K562 (cell line): ENCODE data around the gene BCL7B. TPM values are rescaled to one million over a fixed set of nuclear protein-coding genes. Genes with fewer than 3 reads are reported as not detected.

Experiments
- CEBPG ChIP-seq, 3 experiments: fragments of 200-800 bp in 1 of 3; sonication (Bioruptor generic) in 1 of 3; sonication (generic) in 1 of 3; formaldehyde crosslinking in 1 of 3; IDR thresholded peaks in 2 of 3; conservative IDR thresholded peaks in 1 of 3; 2 replicates each; pipeline versions ENCODE4 v1.6.1 to v1.8.0; 2016 to 2022; ENCODE audit warnings: missing compliant biosample characterization in 2 of 3, missing genetic modification characterization in 2 of 3, mild to moderate bottlenecking in 1 of 3, missing genetic modification reagents in 1 of 3
- ERF ChIP-seq: fragments of 450-650 bp; formaldehyde crosslinking; IDR thresholded peaks from 2 replicates; pipeline ENCODE4 v1.4.0; 2020; ENCODE audit warnings: mild to moderate bottlenecking, mixed read lengths
- FOXK2 ChIP-seq, 2 experiments: fragments of 450-650 bp; IDR thresholded peaks in 1 of 2; conservative IDR thresholded peaks in 1 of 2; 2 replicates each; pipeline ENCODE4 v1.6.1; 2016; ENCODE audit warnings: low read depth in 2 of 2, mild to moderate bottlenecking in 1 of 2
- GABPB1 ChIP-seq: sonication (generic); formaldehyde crosslinking; IDR thresholded peaks from 2 replicates; pipeline ENCODE4 v1.8.0; 2022; ENCODE audit warnings: mild to moderate bottlenecking, missing genetic modification reagents
- ZNF124 ChIP-seq: sonication (generic); formaldehyde crosslinking; IDR thresholded peaks from 2 replicates; pipeline ENCODE4 v1.8.1; 2022; ENCODE audit warnings: missing genetic modification reagents
- polyA plus RNA-seq, 8 experiments: library from polyadenylated mRNA; depleted of rRNA in 4 of 8; stranded (reverse) in 5 of 8; unstranded in 3 of 8; fragments of >200 nt; fragmentation: Nextera tagmentation in 2 of 8; fragmentation: Illumina TruSeq in 1 of 8; extraction: Ambion mirVana in 2 of 8; extraction: Trizol in 1 of 8; gene quantifications; 2 replicates each; pipeline versions ENCODE4 v1.2.1 to v1.2.3, GENCODE V29; 2011 to 2014; ENCODE audit warnings: inconsistent platforms in 1 of 8, missing spikeins in 1 of 8
- total RNA-seq, 7 experiments: library from RNA; depleted of rRNA in 6 of 7; stranded (reverse); fragments of >200 nt in 6 of 7; fragmentation: Illumina TruSeq in 2 of 7; extraction: Trizol in 2 of 7; gene quantifications; 2 replicates each; pipeline versions ENCODE4 v1.2.1 to v1.2.3, GENCODE V29; 2011 to 2021; ENCODE audit warnings: low replicate concordance in 1 of 7
- TF ChIP-seq, protein P1 (sequence below): sonication (generic); formaldehyde crosslinking; IDR thresholded peaks from 2 replicates; pipeline ENCODE4 v1.8.0; 2023; ENCODE audit warnings: missing genetic modification reagents, mild to moderate bottlenecking, borderline replicate concordance
- TF ChIP-seq, protein P2 (sequence below): sonication (generic); formaldehyde crosslinking; IDR thresholded peaks from 2 replicates; pipeline ENCODE4 v1.9.0; 2022; ENCODE audit warnings: mild to moderate bottlenecking, missing genetic modification reagents
- TF ChIP-seq, protein P3 (sequence below): fragments of 250-450 bp; sonication (Bioruptor Pico); IDR thresholded peaks from 2 replicates; pipeline ENCODE4 v1.8.0; 2021; ENCODE audit warnings: mild to moderate bottlenecking, moderate library complexity
- TF ChIP-seq, protein P4 (sequence below): fragments of 450-650 bp; IDR thresholded peaks from 2 replicates; pipeline ENCODE4 v1.6.1; 2016; ENCODE audit warnings: low read depth, mild to moderate bottlenecking, moderate library complexity

BCL7B gene
- total and polyA plus RNA-seq, 9 of the 15 experiments (the other 6 are each of a cell fraction or from before 2014, with no cell fraction given) = 10.0 to 73.2 (median 32.9) TPM

DNA sequence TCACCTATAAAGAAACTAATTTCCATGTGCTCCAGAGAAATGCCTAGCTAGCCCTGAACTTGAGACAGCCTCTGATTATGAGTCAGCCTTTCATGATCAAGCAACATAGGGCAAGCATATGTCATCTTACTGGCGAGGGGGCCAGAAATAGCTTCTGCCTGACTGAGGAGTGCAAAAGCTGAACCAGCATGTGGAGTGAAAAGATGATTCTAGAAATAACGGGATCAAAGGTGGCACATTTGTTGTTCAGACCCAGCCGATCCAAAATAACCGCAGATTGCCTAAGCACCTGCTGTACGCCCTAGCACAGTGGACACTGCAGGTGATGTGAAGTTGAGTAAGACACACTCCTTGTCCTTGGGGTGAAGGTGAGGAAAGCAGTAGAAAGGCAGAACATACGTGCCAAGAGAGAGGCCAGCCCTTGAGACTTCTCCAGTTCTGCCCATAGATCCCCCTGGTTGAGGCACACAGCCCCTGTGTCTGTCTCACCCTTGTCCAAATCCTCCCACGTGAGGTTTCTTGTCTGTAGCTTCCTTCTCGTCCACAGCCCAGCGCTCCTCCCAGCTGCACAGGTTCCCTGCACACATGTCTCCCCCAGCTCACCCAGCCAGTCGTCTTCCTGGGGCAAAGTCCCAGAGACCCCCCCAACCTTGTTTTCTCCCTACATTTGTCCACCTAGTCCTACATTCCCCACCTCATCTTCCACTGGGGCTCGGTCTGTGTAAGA, 2.8 kb upstream of the BCL7B start (continued):
- TF ChIP-seq, protein P1, sequence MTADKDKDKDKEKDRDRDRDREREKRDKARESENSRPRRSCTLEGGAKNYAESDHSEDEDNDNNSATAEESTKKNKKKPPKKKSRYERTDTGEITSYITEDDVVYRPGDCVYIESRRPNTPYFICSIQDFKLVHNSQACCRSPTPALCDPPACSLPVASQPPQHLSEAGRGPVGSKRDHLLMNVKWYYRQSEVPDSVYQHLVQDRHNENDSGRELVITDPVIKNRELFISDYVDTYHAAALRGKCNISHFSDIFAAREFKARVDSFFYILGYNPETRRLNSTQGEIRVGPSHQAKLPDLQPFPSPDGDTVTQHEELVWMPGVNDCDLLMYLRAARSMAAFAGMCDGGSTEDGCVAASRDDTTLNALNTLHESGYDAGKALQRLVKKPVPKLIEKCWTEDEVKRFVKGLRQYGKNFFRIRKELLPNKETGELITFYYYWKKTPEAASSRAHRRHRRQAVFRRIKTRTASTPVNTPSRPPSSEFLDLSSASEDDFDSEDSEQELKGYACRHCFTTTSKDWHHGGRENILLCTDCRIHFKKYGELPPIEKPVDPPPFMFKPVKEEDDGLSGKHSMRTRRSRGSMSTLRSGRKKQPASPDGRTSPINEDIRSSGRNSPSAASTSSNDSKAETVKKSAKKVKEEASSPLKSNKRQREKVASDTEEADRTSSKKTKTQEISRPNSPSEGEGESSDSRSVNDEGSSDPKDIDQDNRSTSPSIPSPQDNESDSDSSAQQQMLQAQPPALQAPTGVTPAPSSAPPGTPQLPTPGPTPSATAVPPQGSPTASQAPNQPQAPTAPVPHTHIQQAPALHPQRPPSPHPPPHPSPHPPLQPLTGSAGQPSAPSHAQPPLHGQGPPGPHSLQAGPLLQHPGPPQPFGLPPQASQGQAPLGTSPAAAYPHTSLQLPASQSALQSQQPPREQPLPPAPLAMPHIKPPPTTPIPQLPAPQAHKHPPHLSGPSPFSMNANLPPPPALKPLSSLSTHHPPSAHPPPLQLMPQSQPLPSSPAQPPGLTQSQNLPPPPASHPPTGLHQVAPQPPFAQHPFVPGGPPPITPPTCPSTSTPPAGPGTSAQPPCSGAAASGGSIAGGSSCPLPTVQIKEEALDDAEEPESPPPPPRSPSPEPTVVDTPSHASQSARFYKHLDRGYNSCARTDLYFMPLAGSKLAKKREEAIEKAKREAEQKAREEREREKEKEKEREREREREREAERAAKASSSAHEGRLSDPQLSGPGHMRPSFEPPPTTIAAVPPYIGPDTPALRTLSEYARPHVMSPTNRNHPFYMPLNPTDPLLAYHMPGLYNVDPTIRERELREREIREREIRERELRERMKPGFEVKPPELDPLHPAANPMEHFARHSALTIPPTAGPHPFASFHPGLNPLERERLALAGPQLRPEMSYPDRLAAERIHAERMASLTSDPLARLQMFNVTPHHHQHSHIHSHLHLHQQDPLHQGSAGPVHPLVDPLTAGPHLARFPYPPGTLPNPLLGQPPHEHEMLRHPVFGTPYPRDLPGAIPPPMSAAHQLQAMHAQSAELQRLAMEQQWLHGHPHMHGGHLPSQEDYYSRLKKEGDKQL = no peak
- TF ChIP-seq ZNF124 (no peak), CEBPG (CRISPR knock-in tag; IDR thresholded peaks at IDR 0.05) (peak; percentile 52; the same call in 1 of the 2 replicates), CEBPG (tag; conservative IDR thresholded peaks at IDR 0.05 in 1 of 2, IDR thresholded peaks at IDR 0.05 in 1 of 2) (no peak), GABPB1 (CRISPR knock-in tag) (no peak), ERF (CRISPR knock-in tag) (no peak), FOXK2 (conservative IDR thresholded peaks at IDR 0.05 in 1 of 2, IDR thresholded peaks at IDR 0.05 in 1 of 2; ENCODE audit: low read depth in 2 of 2) (no peak)
- TF ChIP-seq, protein P2, sequence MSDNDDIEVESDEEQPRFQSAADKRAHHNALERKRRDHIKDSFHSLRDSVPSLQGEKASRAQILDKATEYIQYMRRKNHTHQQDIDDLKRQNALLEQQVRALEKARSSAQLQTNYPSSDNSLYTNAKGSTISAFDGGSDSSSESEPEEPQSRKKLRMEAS = peak; percentile 57; the same call in 1 of the 2 replicates
- TF ChIP-seq, protein P3, sequence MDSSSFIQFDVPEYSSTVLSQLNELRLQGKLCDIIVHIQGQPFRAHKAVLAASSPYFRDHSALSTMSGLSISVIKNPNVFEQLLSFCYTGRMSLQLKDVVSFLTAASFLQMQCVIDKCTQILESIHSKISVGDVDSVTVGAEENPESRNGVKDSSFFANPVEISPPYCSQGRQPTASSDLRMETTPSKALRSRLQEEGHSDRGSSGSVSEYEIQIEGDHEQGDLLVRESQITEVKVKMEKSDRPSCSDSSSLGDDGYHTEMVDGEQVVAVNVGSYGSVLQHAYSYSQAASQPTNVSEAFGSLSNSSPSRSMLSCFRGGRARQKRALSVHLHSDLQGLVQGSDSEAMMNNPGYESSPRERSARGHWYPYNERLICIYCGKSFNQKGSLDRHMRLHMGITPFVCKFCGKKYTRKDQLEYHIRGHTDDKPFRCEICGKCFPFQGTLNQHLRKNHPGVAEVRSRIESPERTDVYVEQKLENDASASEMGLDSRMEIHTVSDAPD (CRISPR knock-in tag) = no peak
- TF ChIP-seq, protein P4, sequence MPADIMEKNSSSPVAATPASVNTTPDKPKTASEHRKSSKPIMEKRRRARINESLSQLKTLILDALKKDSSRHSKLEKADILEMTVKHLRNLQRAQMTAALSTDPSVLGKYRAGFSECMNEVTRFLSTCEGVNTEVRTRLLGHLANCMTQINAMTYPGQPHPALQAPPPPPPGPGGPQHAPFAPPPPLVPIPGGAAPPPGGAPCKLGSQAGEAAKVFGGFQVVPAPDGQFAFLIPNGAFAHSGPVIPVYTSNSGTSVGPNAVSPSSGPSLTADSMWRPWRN = no peak
- TF ChIP-seq, all 486 proteins: peak for 26
